ENCODE results near the gene IDI2. TPM values are rescaled to one million over a fixed set of nuclear protein-coding genes. Genes with fewer than 3 reads are reported as not detected.

IDI2 gene
- total RNA-seq, 4 donors from 2014 or later = 43.7 to 204 (median 86.7) TPM

- H3K4me1 ChIP-seq = peaks cover 61 to 62% of the 10 kb centered on the region in 2 donors
- H3K27ac ChIP-seq = peak within 1 kb of the TSS; percentile 96 to 100 (median 98)
- DNase-seq (peak; percentile 76 to 86), ATAC-seq (peak; percentile 88 to 95)
- intact Hi-C loops (cut with DNase I; ENCODE audit: low total_unique reads) (loop anchor here (1.0 kb wide), 2 partner anchors 68 to 125 kb away; partner anchors contain the start of genes GTPBP4 and LARP4B), in situ Hi-C loops (cut with MboI; ENCODE audit: low sequenced_read_pairs in 4 of 4) (loop anchor here in 1 of 4 donors (10.0 kb wide), 1 partner anchor 122 kb away; the partner anchor contains the start of gene LARP4B)
- peaks cover 0 to 21% of the 10 kb centered on the region in 2 donors for H3K36me3 ChIP-seq
- H3K9me3 ChIP-seq = no peaks in the 10 kb centered on the region
- no peaks in the 10 kb centered on the region for H3K27me3 ChIP-seq
- TF ChIP-seq CTCF (IDR thresholded peaks at IDR 0.05 in 4 of 5, conservative IDR thresholded peaks at IDR 0.05 in 1 of 5) (peak in 1 of 5 experiments; percentile 10), POLR2A (IDR thresholded peaks at IDR 0.05) (peak; percentile 90 to 92)
- H3K4me3 ChIP-seq = peak within 1 kb of the TSS; percentile 84 to 99 (median 98)
These were observed 30.9 kb upstream of the IDI2 start, which contains the start of gene WDR37 for GRCh38 chr10:1056326-1057105. TSS of gene WDR37 (plus strand) at chr10:1056385. CDS start at chr10:1072156, 15,771 bp downstream.

GRCh38 chr10:1054684-1055083 lies 29.0 kb upstream of the IDI2 start:
- intact Hi-C loops (cut with DNase I; ENCODE audit: low total_unique reads) (no loop called here), in situ Hi-C loops (cut with MboI; ENCODE audit: low sequenced_read_pairs in 4 of 4) (loop anchor here in 1 of 4 donors (10.0 kb wide), 1 partner anchor 120 kb away; the partner anchor contains the start of gene LARP4B)
- Histone ChIP-seq H3K27ac (peak overlapping the region; percentile 3 to 100 (median 97)), H3K4me1 (peaks cover 62 to 65% of the 10 kb centered on the region in 2 donors), H3K9me3 (no peaks in the 10 kb centered on the region), H3K36me3 (peaks cover 0 to 21% of the 10 kb centered on the region in 2 donors), H3K4me3 (peak overlapping the region in 1 of 4 donors; percentile 99), H3K27me3 (no peaks in the 10 kb centered on the region)
- ATAC-seq (no peak), DNase-seq (no peak)
- TF ChIP-seq CTCF (IDR thresholded peaks at IDR 0.05 in 4 of 5, conservative IDR thresholded peaks at IDR 0.05 in 1 of 5) = no peak
- TF ChIP-seq POLR2A (IDR thresholded peaks at IDR 0.05) = no peak

- Histone ChIP-seq H3K27ac (peak overlapping the region; percentile 91 to 97 (median 96)), H3K4me1 (peaks cover 57% of the 10 kb centered on the region in 2 donors), H3K36me3 (peaks cover 0 to 21% of the 10 kb centered on the region in 2 donors), H3K4me3 (peak overlapping the region in 2 of 4 donors; percentile 79 to 87), H3K27me3 (no peaks in the 10 kb centered on the region), H3K9me3 (no peaks in the 10 kb centered on the region)
- DNase-seq (peak in 1 of 2 donors; percentile 49), ATAC-seq (no peak)
- in situ Hi-C loops (cut with MboI; ENCODE audit: low sequenced_read_pairs in 4 of 4) = loop anchor here in 1 of 4 donors (10.0 kb wide), 1 partner anchor 116 kb away; the partner anchor contains the start of gene LARP4B
- TF ChIP-seq POLR2A (IDR thresholded peaks at IDR 0.05) (no peak), CTCF (IDR thresholded peaks at IDR 0.05 in 4 of 5, conservative IDR thresholded peaks at IDR 0.05 in 1 of 5) (no peak)
- intact Hi-C loops (cut with DNase I; ENCODE audit: low total_unique reads) = no loop called here
These were observed 24.9 kb upstream of the IDI2 start for GRCh38 chr10:1050554-1050953.

- H3K27me3 ChIP-seq = no peaks in the 10 kb centered on the region
- peaks cover 57 to 59% of the 10 kb centered on the region in 2 donors for H3K4me1 ChIP-seq
- no peak for ATAC-seq
- no peak for TF ChIP-seq POLR2A (IDR thresholded peaks at IDR 0.05)
- TF ChIP-seq CTCF (IDR thresholded peaks at IDR 0.05 in 4 of 5, conservative IDR thresholded peaks at IDR 0.05 in 1 of 5) = no peak
- peak overlapping the region; percentile 72 to 87 (median 80) for H3K4me3 ChIP-seq
- intact Hi-C loops (cut with DNase I; ENCODE audit: low total_unique reads) (no loop called here), in situ Hi-C loops (cut with MboI; ENCODE audit: low sequenced_read_pairs in 4 of 4) (loop anchor here in 1 of 4 donors (10.0 kb wide), 1 partner anchor 115 kb away; the partner anchor contains the start of gene LARP4B)
- peaks cover 0 to 21% of the 10 kb centered on the region in 2 donors for H3K36me3 ChIP-seq
- H3K9me3 ChIP-seq = no peaks in the 10 kb centered on the region
- H3K27ac ChIP-seq = peak overlapping the region; percentile 91 to 97 (median 96)
- DNase-seq = no peak
These were observed 24.5 kb upstream of the IDI2 start for GRCh38 chr10:1050145-1050544.
